Measurements from ENCODE around the gene GNAL.
A peak's percentile ranks its signal among the peaks of the same experiment; 100 is the strongest.

The GNAL gene

DNA sequence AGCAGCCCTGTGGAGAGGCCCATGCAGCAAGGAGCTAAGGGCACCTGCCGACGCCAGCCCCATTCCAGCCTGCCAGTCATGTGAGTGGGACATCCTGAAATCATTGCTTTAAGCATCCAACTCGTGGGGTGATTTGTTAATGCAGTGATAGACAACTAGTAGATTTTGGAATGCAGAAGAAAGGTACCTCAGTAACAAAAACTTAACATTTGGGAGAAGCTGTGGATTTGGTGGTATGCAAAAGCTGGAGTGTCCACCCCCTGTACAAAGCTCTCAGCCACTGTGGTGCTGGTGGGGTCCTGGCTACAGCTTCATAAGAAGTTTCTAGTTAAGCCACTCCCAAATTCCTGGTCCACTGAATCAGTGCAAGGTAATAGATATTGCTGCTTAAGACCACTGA is 37.2 kb upstream of the GNAL start:
- Histone ChIP-seq H3K4me3 (ENCODE audit: low read length in 2 of 2) (no peak overlapping the region), H2BK120ac (ENCODE audit: low read depth, low read length) (no peak overlapping the region), H3K36me3 (replicated peaks in 1 of 2; ENCODE audit: control insufficient read depth in 2 of 2, insufficient read depth in 2 of 2, low read length in 2 of 2) (no peaks in the 10 kb centered on the region), H2BK12ac (ENCODE audit: low read length) (no peak overlapping the region), H3K4me1 (ENCODE audit: control insufficient read depth in 2 of 2, insufficient read depth in 1 of 2, low read depth in 1 of 2, low read length in 2 of 2) (no peaks in the 10 kb centered on the region), H4K8ac (ENCODE audit: low read depth, low read length) (no peak overlapping the region), H3K18ac (ENCODE audit: low read length) (no peak overlapping the region), H2BK5ac (ENCODE audit: low read length) (no peak overlapping the region), H3K14ac (ENCODE audit: low read length) (no peak overlapping the region), H3K27me3 (ENCODE audit: control insufficient read depth in 3 of 3, insufficient read depth in 3 of 3, low read depth in 1 of 3, low read length in 3 of 3) (peaks cover 0 to 24% (median 4%) of the 10 kb centered on the region in 3 experiments), H3K9me3 (replicated peaks in 1 of 2; ENCODE audit: control insufficient read depth in 2 of 2, insufficient read depth in 1 of 2, low read depth in 1 of 2, low read length in 2 of 2) (no peaks in the 10 kb centered on the region), H2BK15ac (ENCODE audit: low read length) (no peak overlapping the region), H3K27ac (replicated peaks; ENCODE audit: low read length) (no peak overlapping the region), H3K79me1 (ENCODE audit: low read depth, low read length) (no peaks in the 10 kb centered on the region), H3K9ac (ENCODE audit: low read depth, low read length, poor library complexity) (no peak overlapping the region), H3K23ac (ENCODE audit: low read depth, low read length, poor library complexity) (no peak overlapping the region), H2AK5ac (ENCODE audit: low read depth, low read length) (no peak overlapping the region), H2AFZ (ENCODE audit: low read length) (no peak overlapping the region), H3K4ac (ENCODE audit: low read length) (no peak overlapping the region), H4K91ac (ENCODE audit: low read depth, low read length, poor library complexity) (no peak overlapping the region), H3K4me2 (ENCODE audit: insufficient read depth, low read length, poor library complexity, severe bottlenecking) (no peak overlapping the region)
- no peak for DNase-seq (ENCODE audit: low spot score)
- no CpG with 5 or more reads among the region's 3 CpGs for WGBS, 2 donors (ENCODE audit: extremely low coverage in 2 of 2, insufficient read length in 2 of 2, insufficient replicate concordance in 1 of 2)

DNA sequence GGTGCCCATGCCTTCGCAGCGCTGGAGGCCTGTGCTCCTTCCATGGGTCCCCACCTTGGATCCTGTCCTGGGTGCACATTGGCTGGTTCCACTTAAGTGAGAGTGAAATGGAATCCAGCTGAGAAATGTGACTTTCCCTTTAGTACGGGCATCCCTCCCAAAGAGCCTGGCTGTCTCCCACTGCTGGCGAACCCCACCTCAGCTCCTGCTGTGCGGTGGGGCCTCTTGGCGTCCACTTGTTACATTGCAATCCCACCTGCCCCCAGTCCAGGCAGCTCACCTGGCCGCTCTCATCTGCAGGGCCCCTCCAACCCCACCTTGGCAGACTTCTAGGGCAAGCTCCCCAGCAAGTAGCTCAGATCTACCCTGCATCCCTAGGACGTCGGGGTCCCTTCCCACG is 35.5 kb upstream of the GNAL start:
- H2AFZ ChIP-seq (ENCODE audit: low read length), result no peak overlapping the region
- no peak overlapping the region for H4K8ac ChIP-seq (ENCODE audit: low read depth, low read length)
- no peaks in the 10 kb centered on the region for H3K9me3 ChIP-seq (replicated peaks in 1 of 2; ENCODE audit: control insufficient read depth in 2 of 2, insufficient read depth in 1 of 2, low read depth in 1 of 2, low read length in 2 of 2)
- peak overlapping the region; percentile 6 for H2BK15ac ChIP-seq (ENCODE audit: low read length)
- H3K18ac ChIP-seq (ENCODE audit: low read length), result no peak overlapping the region
- H3K14ac ChIP-seq (ENCODE audit: low read length), result no peak overlapping the region
- H3K36me3 ChIP-seq (replicated peaks in 1 of 2; ENCODE audit: control insufficient read depth in 2 of 2, insufficient read depth in 2 of 2, low read length in 2 of 2), result no peaks in the 10 kb centered on the region
- DNase-seq (ENCODE audit: low spot score), result no peak
- no peak overlapping the region for H3K4me2 ChIP-seq (ENCODE audit: insufficient read depth, low read length, poor library complexity, severe bottlenecking)
- no peaks in the 10 kb centered on the region for H3K4me1 ChIP-seq (ENCODE audit: control insufficient read depth in 2 of 2, insufficient read depth in 1 of 2, low read depth in 1 of 2, low read length in 2 of 2)
- H3K27me3 ChIP-seq (ENCODE audit: control insufficient read depth in 3 of 3, insufficient read depth in 3 of 3, low read depth in 1 of 3, low read length in 3 of 3), result peaks cover 0 to 29% (median 4%) of the 10 kb centered on the region in 3 experiments
- WGBS, 2 donors (ENCODE audit: extremely low coverage in 2 of 2, insufficient read length in 2 of 2, insufficient replicate concordance in 1 of 2), result no CpG with 5 or more reads among the region's 10 CpGs
- no peak overlapping the region for H3K23ac ChIP-seq (ENCODE audit: low read depth, low read length, poor library complexity)
- H2BK5ac ChIP-seq (ENCODE audit: low read length), result no peak overlapping the region
- no peak overlapping the region for H3K27ac ChIP-seq (replicated peaks; ENCODE audit: low read length)
- H3K79me1 ChIP-seq (ENCODE audit: low read depth, low read length), result no peaks in the 10 kb centered on the region
- H2BK120ac ChIP-seq (ENCODE audit: low read depth, low read length), result no peak overlapping the region
- no peak overlapping the region for H3K4me3 ChIP-seq (ENCODE audit: low read length in 2 of 2)
- no peak overlapping the region for H3K9ac ChIP-seq (ENCODE audit: low read depth, low read length, poor library complexity)
- no peak overlapping the region for H3K4ac ChIP-seq (ENCODE audit: low read length)
- H4K91ac ChIP-seq (ENCODE audit: low read depth, low read length, poor library complexity), result no peak overlapping the region
- H2AK5ac ChIP-seq (ENCODE audit: low read depth, low read length), result no peak overlapping the region
- no peak overlapping the region for H2BK12ac ChIP-seq (ENCODE audit: low read length)

DNA sequence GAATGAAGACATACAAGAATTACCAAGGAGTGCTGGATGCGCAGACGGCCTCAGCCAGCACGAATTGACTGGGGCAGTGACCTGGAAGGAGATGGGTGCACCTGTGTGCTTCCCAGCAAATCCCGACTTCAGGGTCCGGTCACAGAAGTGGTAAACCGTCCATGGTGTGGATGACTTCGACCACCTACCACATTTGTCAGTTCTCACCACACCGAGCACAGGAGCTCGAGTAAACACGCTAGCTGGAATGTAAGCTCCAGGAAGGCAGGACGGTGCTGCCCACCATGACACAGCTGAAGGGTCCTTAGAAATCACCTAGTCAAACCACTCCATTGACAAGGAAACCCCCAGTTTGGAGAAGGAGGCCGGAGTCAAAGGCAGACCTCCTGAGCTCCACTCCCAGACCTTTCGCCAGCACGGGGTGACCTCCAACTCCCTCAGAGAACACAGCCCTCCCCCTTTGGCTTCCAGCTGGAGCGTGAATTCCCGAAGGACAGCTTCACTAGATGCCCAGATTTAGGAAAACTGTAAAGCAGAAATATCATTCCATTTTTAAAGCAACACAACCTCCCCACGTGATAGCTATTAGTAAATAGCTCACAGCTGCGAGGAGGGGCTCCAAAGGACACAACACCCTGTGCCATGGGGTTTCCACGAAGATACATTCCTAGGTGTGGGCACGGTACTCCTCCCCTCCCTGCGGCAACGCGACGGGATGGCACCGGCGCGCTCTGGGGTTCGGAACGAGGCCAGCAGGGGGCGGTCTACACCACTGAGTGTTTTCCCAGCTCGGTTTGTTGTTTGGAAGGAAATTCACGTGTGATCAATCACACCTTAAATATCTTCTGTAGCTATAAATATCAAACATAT is 34.1 kb upstream of the GNAL start:
- Histone ChIP-seq H2BK120ac (ENCODE audit: low read depth, low read length) (no peak overlapping the region), H3K27ac (replicated peaks; ENCODE audit: low read length) (no peak overlapping the region), H2BK12ac (ENCODE audit: low read length) (no peak overlapping the region), H2AK5ac (ENCODE audit: low read depth, low read length) (no peak overlapping the region), H2BK15ac (ENCODE audit: low read length) (no peak overlapping the region), H3K36me3 (replicated peaks in 1 of 2; ENCODE audit: control insufficient read depth in 2 of 2, insufficient read depth in 2 of 2, low read length in 2 of 2) (no peaks in the 10 kb centered on the region), H2AFZ (ENCODE audit: low read length) (peak overlapping the region; percentile 78), H4K91ac (ENCODE audit: low read depth, low read length, poor library complexity) (no peak overlapping the region), H3K18ac (ENCODE audit: low read length) (peak overlapping the region; percentile 9), H3K9ac (ENCODE audit: low read depth, low read length, poor library complexity) (no peak overlapping the region), H3K23ac (ENCODE audit: low read depth, low read length, poor library complexity) (no peak overlapping the region), H3K4me3 (ENCODE audit: low read length in 2 of 2) (peak overlapping the region in 1 of 2 donors; percentile 31), H3K14ac (ENCODE audit: low read length) (no peak overlapping the region), H3K4ac (ENCODE audit: low read length) (no peak overlapping the region), H3K79me1 (ENCODE audit: low read depth, low read length) (no peaks in the 10 kb centered on the region), H3K4me2 (ENCODE audit: insufficient read depth, low read length, poor library complexity, severe bottlenecking) (no peak overlapping the region), H4K8ac (ENCODE audit: low read depth, low read length) (no peak overlapping the region), H3K27me3 (ENCODE audit: control insufficient read depth in 3 of 3, insufficient read depth in 3 of 3, low read depth in 1 of 3, low read length in 3 of 3) (peaks cover 0 to 34% (median 4%) of the 10 kb centered on the region in 3 experiments), H2BK5ac (ENCODE audit: low read length) (no peak overlapping the region), H3K4me1 (ENCODE audit: control insufficient read depth in 2 of 2, insufficient read depth in 1 of 2, low read depth in 1 of 2, low read length in 2 of 2) (no peaks in the 10 kb centered on the region), H3K9me3 (replicated peaks in 1 of 2; ENCODE audit: control insufficient read depth in 2 of 2, insufficient read depth in 1 of 2, low read depth in 1 of 2, low read length in 2 of 2) (no peaks in the 10 kb centered on the region)
- DNase-seq (ENCODE audit: low spot score), result peak; percentile 46
- WGBS, 2 donors (ENCODE audit: extremely low coverage in 2 of 2, insufficient read length in 2 of 2, insufficient replicate concordance in 1 of 2), result no CpG with 5 or more reads among the region's 32 CpGs

DNA sequence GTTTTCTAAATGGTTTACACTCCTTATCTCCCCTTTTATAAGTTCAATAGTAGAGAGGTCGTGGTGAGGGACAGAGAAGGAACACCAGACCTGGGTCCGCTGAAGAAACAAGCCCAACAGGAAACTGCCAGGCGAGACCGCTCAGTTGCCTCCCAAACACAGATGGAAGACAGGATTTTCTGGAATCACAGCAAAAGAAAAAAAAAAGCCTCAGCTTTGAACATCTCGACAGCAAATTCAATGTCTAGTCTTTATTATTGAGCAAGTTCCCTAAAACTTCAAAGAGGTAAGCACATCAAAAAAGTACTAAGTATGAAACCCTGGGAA is 33.5 kb upstream of the GNAL start:
- Histone ChIP-seq H3K23ac (ENCODE audit: low read depth, low read length, poor library complexity) (no peak overlapping the region), H3K9me3 (replicated peaks in 1 of 2; ENCODE audit: control insufficient read depth in 2 of 2, insufficient read depth in 1 of 2, low read depth in 1 of 2, low read length in 2 of 2) (no peaks in the 10 kb centered on the region), H3K14ac (ENCODE audit: low read length) (no peak overlapping the region), H3K18ac (ENCODE audit: low read length) (no peak overlapping the region), H2AFZ (ENCODE audit: low read length) (peak overlapping the region; percentile 78), H2BK5ac (ENCODE audit: low read length) (no peak overlapping the region), H2BK120ac (ENCODE audit: low read depth, low read length) (no peak overlapping the region), H2AK5ac (ENCODE audit: low read depth, low read length) (no peak overlapping the region), H3K4me1 (ENCODE audit: control insufficient read depth in 2 of 2, insufficient read depth in 1 of 2, low read depth in 1 of 2, low read length in 2 of 2) (no peaks in the 10 kb centered on the region), H3K27ac (replicated peaks; ENCODE audit: low read length) (no peak overlapping the region), H3K4ac (ENCODE audit: low read length) (no peak overlapping the region), H2BK12ac (ENCODE audit: low read length) (no peak overlapping the region), H3K27me3 (ENCODE audit: control insufficient read depth in 3 of 3, insufficient read depth in 3 of 3, low read depth in 1 of 3, low read length in 3 of 3) (peaks cover 0 to 34% (median 4%) of the 10 kb centered on the region in 3 experiments), H3K79me1 (ENCODE audit: low read depth, low read length) (no peaks in the 10 kb centered on the region), H4K91ac (ENCODE audit: low read depth, low read length, poor library complexity) (no peak overlapping the region), H2BK15ac (ENCODE audit: low read length) (no peak overlapping the region), H3K4me3 (ENCODE audit: low read length in 2 of 2) (no peak overlapping the region), H3K4me2 (ENCODE audit: insufficient read depth, low read length, poor library complexity, severe bottlenecking) (no peak overlapping the region), H4K8ac (ENCODE audit: low read depth, low read length) (no peak overlapping the region), H3K9ac (ENCODE audit: low read depth, low read length, poor library complexity) (no peak overlapping the region), H3K36me3 (replicated peaks in 1 of 2; ENCODE audit: control insufficient read depth in 2 of 2, insufficient read depth in 2 of 2, low read length in 2 of 2) (no peaks in the 10 kb centered on the region)
- DNase-seq (ENCODE audit: low spot score), result no peak
- no CpG with 5 or more reads among the region's 5 CpGs for WGBS, 2 donors (ENCODE audit: extremely low coverage in 2 of 2, insufficient read length in 2 of 2, insufficient replicate concordance in 1 of 2)

Data from neuronal stem cell (in vitro differentiated cells).